GM23338 (cell line): Measurements from ENCODE around the gene CCR6.

Experiments
- CREB1 ChIP-seq: fragments of 250-450 bp; sonication (Bioruptor Pico); IDR thresholded peaks from 2 replicates; pipeline ENCODE4 v1.5.0; 2020; ENCODE audit warnings: low read depth, mild to moderate bottlenecking, moderate library complexity
- CTCF ChIP-seq, 2 experiments: fragments of 200-600 bp in 1 of 2; sonication (generic) in 1 of 2; conservative IDR thresholded peaks; 2 replicates each; pipeline versions ENCODE4 v1.5.1 to v1.6.1; 2016 to 2017; ENCODE audit warnings: antibody characterized with exemption in 2 of 2, low read depth in 2 of 2, mild to moderate bottlenecking in 2 of 2, moderate library complexity in 1 of 2
- EZH2 ChIP-seq: fragments of 200-600 bp; sonication (generic); IDR thresholded peaks from one replicate; pipeline ENCODE4 v1.8.0; 2017; ENCODE audit warnings: antibody characterized with exemption, mild to moderate bottlenecking, low read depth; ENCODE audit not compliant: unreplicated experiment
- JUNB ChIP-seq: IDR thresholded peaks from one replicate; pipeline ENCODE4 v1.6.1; 2016; ENCODE audit warnings: antibody characterized with exemption; ENCODE audit not compliant: unreplicated experiment
- NANOG ChIP-seq: IDR thresholded peaks from 2 replicates; pipeline ENCODE4 v1.6.1; 2016; ENCODE audit warnings: antibody characterized with exemption, borderline replicate concordance
- POLR2AphosphoS5 ChIP-seq: IDR thresholded peaks from 2 replicates; pipeline ENCODE4 v1.6.1; 2016; ENCODE audit warnings: antibody characterized with exemption, low read depth
- REST ChIP-seq: IDR thresholded peaks from one replicate; pipeline ENCODE4 v1.6.1; 2018; ENCODE audit warnings: antibody characterized with exemption; ENCODE audit not compliant: unreplicated experiment
- ZNF114 ChIP-seq: fragments of 250-450 bp; sonication (Bioruptor Pico); IDR thresholded peaks from 2 replicates; pipeline ENCODE4 v1.5.0; 2020; ENCODE audit warnings: mild to moderate bottlenecking, moderate library complexity

DNA sequence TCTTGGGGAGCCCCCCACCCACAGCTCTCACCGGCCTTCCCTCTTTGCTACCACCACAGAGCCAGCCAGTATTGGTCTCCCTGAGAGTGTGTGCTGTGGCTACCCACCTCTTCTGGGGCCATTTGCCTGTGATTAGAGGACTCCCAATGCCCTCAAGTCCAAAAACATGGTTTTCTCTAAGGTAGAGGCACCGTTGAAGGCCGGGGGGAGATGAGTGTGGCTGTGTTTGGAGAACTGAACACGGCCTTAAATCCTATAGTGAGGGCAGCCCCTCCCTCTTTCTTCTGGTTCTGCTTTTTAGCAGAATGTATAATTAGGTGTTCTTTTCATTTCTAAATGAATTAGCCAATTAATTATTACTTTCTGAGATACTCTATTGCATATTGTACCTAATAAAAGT lies 2.5 kb downstream of the CCR6 start:
- no peak for TF ChIP-seq POLR2AphosphoS5
- TF ChIP-seq CTCF (conservative IDR thresholded peaks at IDR 0.05; ENCODE audit: low read depth in 2 of 2) = no peak
- TF ChIP-seq REST = no peak
- TF ChIP-seq EZH2 = no peak
- no peak for TF ChIP-seq JUNB
- no peak for TF ChIP-seq ZNF114 (CRISPR knock-in tag)
- no peak for TF ChIP-seq CREB1
- TF ChIP-seq NANOG = no peak
